ENCODE measurements around the gene GRIN3A.
"Not testable (repeated sequence)": the region's sequence is repeated elsewhere in the genome, so short reads cannot be mapped to it uniquely, and the experiment has no call there.

DNA sequence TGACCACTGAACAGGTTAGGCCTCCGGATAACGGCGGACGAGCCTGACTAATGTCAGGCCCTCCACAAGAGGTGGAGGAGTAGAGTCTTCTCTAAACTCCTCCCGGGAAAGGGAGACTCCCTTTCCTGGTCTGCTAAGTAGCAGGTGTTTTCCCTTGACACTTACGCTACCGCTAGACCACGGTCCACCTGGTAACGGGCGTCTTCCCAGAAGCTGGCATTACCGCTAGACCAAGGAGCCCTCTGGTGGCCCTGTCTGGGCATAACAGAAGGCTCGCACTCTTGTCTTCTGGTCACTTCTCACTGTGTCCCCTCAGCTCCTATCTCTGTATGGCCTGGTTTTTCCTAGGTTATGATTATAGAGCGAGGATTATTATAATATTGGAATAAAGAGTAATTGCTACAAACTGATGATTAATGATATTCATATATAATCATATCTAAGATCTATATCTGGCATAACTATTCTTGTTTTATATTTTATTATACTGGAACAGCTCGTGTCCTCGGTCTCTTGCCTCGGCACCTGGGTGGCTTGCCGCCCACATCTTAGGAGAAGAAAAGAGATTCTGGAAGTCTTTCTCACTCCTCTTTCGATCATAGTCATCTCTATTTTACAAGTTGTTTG lies 188.9 kb downstream of the GRIN3A start:
- TF ChIP-seq POLR2A (IDR thresholded peaks at IDR 0.05), result not testable (repeated sequence)
- TF ChIP-seq, protein P1, sequence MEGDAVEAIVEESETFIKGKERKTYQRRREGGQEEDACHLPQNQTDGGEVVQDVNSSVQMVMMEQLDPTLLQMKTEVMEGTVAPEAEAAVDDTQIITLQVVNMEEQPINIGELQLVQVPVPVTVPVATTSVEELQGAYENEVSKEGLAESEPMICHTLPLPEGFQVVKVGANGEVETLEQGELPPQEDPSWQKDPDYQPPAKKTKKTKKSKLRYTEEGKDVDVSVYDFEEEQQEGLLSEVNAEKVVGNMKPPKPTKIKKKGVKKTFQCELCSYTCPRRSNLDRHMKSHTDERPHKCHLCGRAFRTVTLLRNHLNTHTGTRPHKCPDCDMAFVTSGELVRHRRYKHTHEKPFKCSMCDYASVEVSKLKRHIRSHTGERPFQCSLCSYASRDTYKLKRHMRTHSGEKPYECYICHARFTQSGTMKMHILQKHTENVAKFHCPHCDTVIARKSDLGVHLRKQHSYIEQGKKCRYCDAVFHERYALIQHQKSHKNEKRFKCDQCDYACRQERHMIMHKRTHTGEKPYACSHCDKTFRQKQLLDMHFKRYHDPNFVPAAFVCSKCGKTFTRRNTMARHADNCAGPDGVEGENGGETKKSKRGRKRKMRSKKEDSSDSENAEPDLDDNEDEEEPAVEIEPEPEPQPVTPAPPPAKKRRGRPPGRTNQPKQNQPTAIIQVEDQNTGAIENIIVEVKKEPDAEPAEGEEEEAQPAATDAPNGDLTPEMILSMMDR (IDR thresholded peaks at IDR 0.05), result peak in 1 of 6 experiments; percentile 38
